Measurements from ENCODE around the gene HILPDA.
A peak's percentile ranks its signal among the peaks of the same experiment; 100 is the strongest.

The HILPDA gene

DNA sequence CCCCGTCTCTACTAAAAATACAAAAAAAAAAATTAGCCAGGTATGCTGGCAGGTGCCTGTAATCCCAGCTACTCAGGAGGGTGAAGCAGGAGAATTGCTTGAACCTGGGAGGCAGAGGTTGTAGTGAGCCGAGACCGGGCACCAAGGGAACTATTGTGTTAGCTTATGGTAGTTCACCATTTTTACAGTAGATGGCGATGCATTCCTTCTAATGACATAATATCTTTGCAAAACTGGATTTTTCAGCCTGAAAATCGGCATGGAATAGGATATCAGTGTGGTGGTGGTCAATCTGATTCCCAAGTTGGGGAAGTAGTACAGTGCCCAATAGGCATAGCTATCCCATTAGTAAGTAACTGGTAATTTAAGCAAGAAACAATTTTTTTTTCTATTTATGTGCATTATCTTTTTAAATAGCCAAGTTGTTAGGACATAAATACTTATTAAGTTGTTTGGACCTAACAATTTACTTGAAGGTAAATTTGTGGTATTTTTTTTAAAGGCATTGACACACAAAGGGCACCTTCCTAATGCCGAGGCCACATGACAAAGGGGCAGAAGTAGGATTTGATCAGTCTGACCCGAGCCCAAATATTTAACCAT lies 28.3 kb upstream of the HILPDA start:
- TF ChIP-seq, protein P1, sequence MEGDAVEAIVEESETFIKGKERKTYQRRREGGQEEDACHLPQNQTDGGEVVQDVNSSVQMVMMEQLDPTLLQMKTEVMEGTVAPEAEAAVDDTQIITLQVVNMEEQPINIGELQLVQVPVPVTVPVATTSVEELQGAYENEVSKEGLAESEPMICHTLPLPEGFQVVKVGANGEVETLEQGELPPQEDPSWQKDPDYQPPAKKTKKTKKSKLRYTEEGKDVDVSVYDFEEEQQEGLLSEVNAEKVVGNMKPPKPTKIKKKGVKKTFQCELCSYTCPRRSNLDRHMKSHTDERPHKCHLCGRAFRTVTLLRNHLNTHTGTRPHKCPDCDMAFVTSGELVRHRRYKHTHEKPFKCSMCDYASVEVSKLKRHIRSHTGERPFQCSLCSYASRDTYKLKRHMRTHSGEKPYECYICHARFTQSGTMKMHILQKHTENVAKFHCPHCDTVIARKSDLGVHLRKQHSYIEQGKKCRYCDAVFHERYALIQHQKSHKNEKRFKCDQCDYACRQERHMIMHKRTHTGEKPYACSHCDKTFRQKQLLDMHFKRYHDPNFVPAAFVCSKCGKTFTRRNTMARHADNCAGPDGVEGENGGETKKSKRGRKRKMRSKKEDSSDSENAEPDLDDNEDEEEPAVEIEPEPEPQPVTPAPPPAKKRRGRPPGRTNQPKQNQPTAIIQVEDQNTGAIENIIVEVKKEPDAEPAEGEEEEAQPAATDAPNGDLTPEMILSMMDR (conservative IDR thresholded peaks at IDR 0.05; ENCODE audit: low read depth, low read length), result peak; percentile 95
- H3K36me3 ChIP-seq (ENCODE audit: insufficient read depth), result no peaks in the 10 kb centered on the region
- no peaks in the 10 kb centered on the region for H3K27me3 ChIP-seq (ENCODE audit: insufficient read depth, low read depth)
- H4K20me1 ChIP-seq (ENCODE audit: insufficient read depth), result no peaks in the 10 kb centered on the region
- H3K4me2 ChIP-seq, result no peak overlapping the region
- H3K79me2 ChIP-seq (ENCODE audit: insufficient read depth, low read depth), result no peaks in the 10 kb centered on the region
- H2AFZ ChIP-seq (ENCODE audit: low read depth), result no peak overlapping the region; the same call in 1 of the 2 replicates
- no peak overlapping the region for H3K27ac ChIP-seq
- no peak overlapping the region for H3K4me3 ChIP-seq (IDR thresholded peaks at IDR 0.05; ENCODE audit: insufficient read depth, low read depth, low read length)
- no peaks in the 10 kb centered on the region for H3K4me1 ChIP-seq (ENCODE audit: low read depth, poor library complexity, severe bottlenecking)
- H3K9ac ChIP-seq, result no peak overlapping the region

DNA sequence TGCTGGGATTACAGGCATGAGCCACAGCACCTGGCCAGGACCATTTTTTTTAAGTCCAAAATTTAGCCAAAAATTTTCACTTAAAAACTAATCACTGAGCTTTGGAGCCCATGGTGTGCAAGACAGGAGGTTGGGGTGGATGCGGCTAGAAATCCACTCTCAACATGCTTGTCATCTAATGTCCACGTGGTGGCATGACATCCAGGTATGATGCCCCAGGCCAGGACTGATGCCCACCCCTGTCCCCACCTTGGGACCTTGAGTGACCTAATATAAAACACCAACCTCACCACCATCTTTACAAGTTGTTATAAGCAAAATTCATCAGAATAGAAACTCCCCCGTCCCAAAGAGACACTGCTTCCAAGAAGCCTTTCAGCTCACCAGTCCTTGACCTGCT lies 25.5 kb upstream of the HILPDA start:
- no peak overlapping the region for H3K9ac ChIP-seq
- H3K79me2 ChIP-seq (ENCODE audit: insufficient read depth, low read depth), result no peaks in the 10 kb centered on the region
- TF ChIP-seq, protein P1 (conservative IDR thresholded peaks at IDR 0.05; ENCODE audit: low read depth, low read length), result no peak
- H3K4me2 ChIP-seq, result no peak overlapping the region
- no peaks in the 10 kb centered on the region for H3K4me1 ChIP-seq (ENCODE audit: low read depth, poor library complexity, severe bottlenecking)
- no peaks in the 10 kb centered on the region for H4K20me1 ChIP-seq (ENCODE audit: insufficient read depth)
- H2AFZ ChIP-seq (ENCODE audit: low read depth), result no peak overlapping the region
- no peaks in the 10 kb centered on the region for H3K36me3 ChIP-seq (ENCODE audit: insufficient read depth)
- no peaks in the 10 kb centered on the region for H3K27me3 ChIP-seq (ENCODE audit: insufficient read depth, low read depth)
- no peak overlapping the region for H3K27ac ChIP-seq
- no peak overlapping the region for H3K4me3 ChIP-seq (IDR thresholded peaks at IDR 0.05; ENCODE audit: insufficient read depth, low read depth, low read length)

DNA sequence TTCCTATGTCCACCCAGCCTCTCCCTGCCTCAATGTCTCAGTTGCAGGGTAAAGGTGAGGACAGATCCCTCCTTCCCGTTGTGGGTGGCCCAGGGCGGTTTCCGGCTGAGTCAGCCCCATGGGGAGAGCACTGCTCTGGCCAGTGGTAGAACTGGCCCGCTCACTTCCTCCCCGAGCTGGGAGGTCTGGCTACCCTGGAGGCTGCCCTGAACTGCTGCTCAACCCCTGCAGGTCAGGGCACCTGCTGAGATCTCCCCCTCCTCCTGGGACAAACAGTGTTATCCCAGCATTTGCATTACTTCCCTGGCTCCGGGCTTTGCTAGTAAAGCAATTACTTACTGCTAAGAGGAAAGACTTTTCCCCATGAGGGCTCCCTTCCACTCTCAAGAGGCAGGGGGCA lies 24.5 kb upstream of the HILPDA start:
- H3K4me1 ChIP-seq (ENCODE audit: low read depth, poor library complexity, severe bottlenecking), result no peaks in the 10 kb centered on the region
- no peaks in the 10 kb centered on the region for H4K20me1 ChIP-seq (ENCODE audit: insufficient read depth)
- no peak overlapping the region for H3K4me2 ChIP-seq
- no peak overlapping the region for H3K9ac ChIP-seq
- H3K27me3 ChIP-seq (ENCODE audit: insufficient read depth, low read depth), result no peaks in the 10 kb centered on the region
- no peak overlapping the region for H2AFZ ChIP-seq (ENCODE audit: low read depth)
- no peaks in the 10 kb centered on the region for H3K36me3 ChIP-seq (ENCODE audit: insufficient read depth)
- no peak overlapping the region for H3K4me3 ChIP-seq (IDR thresholded peaks at IDR 0.05; ENCODE audit: insufficient read depth, low read depth, low read length)
- H3K79me2 ChIP-seq (ENCODE audit: insufficient read depth, low read depth), result no peaks in the 10 kb centered on the region
- H3K27ac ChIP-seq, result no peak overlapping the region
- TF ChIP-seq, protein P1 (conservative IDR thresholded peaks at IDR 0.05; ENCODE audit: low read depth, low read length), result no peak

DNA sequence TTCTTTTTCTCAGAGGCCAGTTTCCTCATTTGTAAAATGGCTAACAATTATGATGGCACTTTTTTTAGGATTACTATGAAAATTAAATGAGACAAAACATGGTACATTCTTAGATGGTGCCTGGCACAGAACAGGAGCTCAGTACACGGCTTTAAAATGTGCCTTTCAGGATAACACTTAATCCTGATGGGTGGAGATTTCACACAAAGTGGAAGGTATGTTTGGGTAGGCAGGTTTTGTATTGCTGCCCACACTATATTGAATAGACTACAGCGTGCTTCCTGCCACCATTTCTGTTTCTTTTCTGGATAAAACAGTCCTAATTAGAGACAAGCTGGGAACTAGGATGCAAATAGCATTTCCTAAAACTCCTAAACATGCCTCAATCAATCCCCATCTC lies 23.9 kb upstream of the HILPDA start:
- no peak overlapping the region for H2AFZ ChIP-seq (ENCODE audit: low read depth)
- no peaks in the 10 kb centered on the region for H3K27me3 ChIP-seq (ENCODE audit: insufficient read depth, low read depth)
- H3K79me2 ChIP-seq (ENCODE audit: insufficient read depth, low read depth), result no peaks in the 10 kb centered on the region
- no peaks in the 10 kb centered on the region for H4K20me1 ChIP-seq (ENCODE audit: insufficient read depth)
- no peak overlapping the region for H3K4me2 ChIP-seq
- no peak overlapping the region for H3K27ac ChIP-seq
- TF ChIP-seq, protein P1 (conservative IDR thresholded peaks at IDR 0.05; ENCODE audit: low read depth, low read length), result no peak
- no peaks in the 10 kb centered on the region for H3K4me1 ChIP-seq (ENCODE audit: low read depth, poor library complexity, severe bottlenecking)
- no peaks in the 10 kb centered on the region for H3K36me3 ChIP-seq (ENCODE audit: insufficient read depth)
- no peak overlapping the region for H3K9ac ChIP-seq
- H3K4me3 ChIP-seq (IDR thresholded peaks at IDR 0.05; ENCODE audit: insufficient read depth, low read depth, low read length), result no peak overlapping the region

Data from KMS-11 (cell line).